ENCODE measurements around the gene ZFYVE16. TPM values are rescaled to one million over a fixed set of nuclear protein-coding genes. Genes with fewer than 3 reads are reported as not detected.
A peak's percentile ranks its signal among the peaks of the same experiment; 100 is the strongest.

The ZFYVE16 gene
- total and polyA plus RNA-seq, 10 of the 15 experiments (the other 5 are each of a cell fraction or from before 2014, with no cell fraction given), result 2.9 to 11.2 (median 7.8) TPM

- no peak for TF ChIP-seq NRF1 (conservative IDR thresholded peaks at IDR 0.05; ENCODE audit: low read depth, low read length)
- no peak for TF ChIP-seq ZNF384 (IDR thresholded peaks at IDR 0.05; ENCODE audit: borderline replicate concordance, low read depth, low read length)
- no peak for TF ChIP-seq MTA2 (IDR thresholded peaks at IDR 0.05; ENCODE audit: low read depth)
- no peak for TF ChIP-seq STAT3 (IDR thresholded peaks at IDR 0.05; ENCODE audit: low read depth, low read length)
- 0 out of 3 replicates have a peak, but pooled peaks of 1 of the 2 experiments have one; percentile 18 for TF ChIP-seq EGR1 (IDR thresholded peaks at IDR 0.05; ENCODE audit: borderline replicate concordance in 1 of 2, low read depth in 2 of 2, low read length in 2 of 2)
- TF ChIP-seq HDGF (IDR thresholded peaks at IDR 0.05), result no peak
- 0 out of 2 replicates have a peak, but pooled peaks have one; percentile 21 for TF ChIP-seq FOXM1 (IDR thresholded peaks at IDR 0.05; ENCODE audit: low read depth, low read length)
- 0 out of 2 replicates have a peak, but pooled peaks have one; percentile 9 for TF ChIP-seq ZBTB40 (IDR thresholded peaks at IDR 0.05; ENCODE audit: borderline replicate concordance)
- TF ChIP-seq TAF1 (IDR thresholded peaks at IDR 0.05; ENCODE audit: borderline replicate concordance, low read depth, low read length), result no peak
- no peak for TF ChIP-seq SREBF1 (IDR thresholded peaks at IDR 0.05; ENCODE audit: low read length)
- TF ChIP-seq PAX8 (IDR thresholded peaks at IDR 0.05), result no peak
- no peak for TF ChIP-seq EZH2 (IDR thresholded peaks at IDR 0.05; ENCODE audit: borderline replicate concordance, control insufficient read depth, low read depth, low read length)
- no peak for TF ChIP-seq ZSCAN29 (IDR thresholded peaks at IDR 0.05)
- TF ChIP-seq MTA3 (IDR thresholded peaks at IDR 0.05; ENCODE audit: borderline replicate concordance, low read length), result peak; percentile 35; the same call in 1 of the 2 replicates
- no peak for TF ChIP-seq PBX3 (IDR thresholded peaks at IDR 0.05; ENCODE audit: insufficient replicate concordance, low read depth, low read length)
- no peak for TF ChIP-seq GATAD2B (conservative IDR thresholded peaks at IDR 0.05; ENCODE audit: low read depth)
- TF ChIP-seq NFYA (IDR thresholded peaks at IDR 0.05; ENCODE audit: borderline replicate concordance, low read depth, low read length), result no peak
- no peak for TF ChIP-seq CUX1 (IDR thresholded peaks at IDR 0.05; ENCODE audit: insufficient replicate concordance, low read depth, low read length)
These were observed 707 bp upstream of the ZFYVE16 start (continued) for GRCh38 chr5:80406980-80407734.
